Measurements from ENCODE around the gene GRSF1. TPM values are rescaled to one million over a fixed set of nuclear protein-coding genes. Genes with fewer than 3 reads are reported as not detected.
"Not testable (repeated sequence)": the region's sequence is repeated elsewhere in the genome, so short reads cannot be mapped to it uniquely, and the experiment has no call there.

GRSF1 gene, protein sequence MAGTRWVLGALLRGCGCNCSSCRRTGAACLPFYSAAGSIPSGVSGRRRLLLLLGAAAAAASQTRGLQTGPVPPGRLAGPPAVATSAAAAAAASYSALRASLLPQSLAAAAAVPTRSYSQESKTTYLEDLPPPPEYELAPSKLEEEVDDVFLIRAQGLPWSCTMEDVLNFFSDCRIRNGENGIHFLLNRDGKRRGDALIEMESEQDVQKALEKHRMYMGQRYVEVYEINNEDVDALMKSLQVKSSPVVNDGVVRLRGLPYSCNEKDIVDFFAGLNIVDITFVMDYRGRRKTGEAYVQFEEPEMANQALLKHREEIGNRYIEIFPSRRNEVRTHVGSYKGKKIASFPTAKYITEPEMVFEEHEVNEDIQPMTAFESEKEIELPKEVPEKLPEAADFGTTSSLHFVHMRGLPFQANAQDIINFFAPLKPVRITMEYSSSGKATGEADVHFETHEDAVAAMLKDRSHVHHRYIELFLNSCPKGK
- 100 to 1,000 TPM; 127 to 193 (median 158) TPM for polyA plus RNA-seq (ENCODE audit: insufficient read length in 10 of 10)
- long read RNA-seq, donor 1, full-length matches to known transcripts = 29 of 29 reads
- long read RNA-seq, donor 1, partial matches to known transcripts = 0 of 29 reads
- long read RNA-seq, donor 1, other reads (novel, unspliced or antisense) = 0 of 29 reads
- long read RNA-seq, donor 2, full-length matches to known transcripts = 34 of 34 reads
- long read RNA-seq, donor 2, partial matches to known transcripts = 0 of 34 reads
- long read RNA-seq, donor 2, other reads (novel, unspliced or antisense) = 0 of 34 reads
- long read RNA-seq, donor 3 = 0 reads
- long read RNA-seq, donor 4, full-length matches to known transcripts = 15 of 20 reads
- long read RNA-seq, donor 4, partial matches to known transcripts = 0 of 20 reads
- long read RNA-seq, donor 4, other reads (novel, unspliced or antisense) = 5 of 20 reads
- long read RNA-seq, donor 5, full-length matches to known transcripts = 15 of 26 reads
- long read RNA-seq, donor 5, partial matches to known transcripts = 5 of 26 reads
- long read RNA-seq, donor 5, other reads (novel, unspliced or antisense) = 6 of 26 reads
- long read RNA-seq, donor 6, full-length matches to known transcripts = 33 of 42 reads
- long read RNA-seq, donor 6, partial matches to known transcripts = 0 of 42 reads
- long read RNA-seq, donor 6, other reads (novel, unspliced or antisense) = 9 of 42 reads
- long read RNA-seq, donor 7, full-length matches to known transcripts = 26 of 26 reads
- long read RNA-seq, donor 7, partial matches to known transcripts = 0 of 26 reads
- long read RNA-seq, donor 7, other reads (novel, unspliced or antisense) = 0 of 26 reads
- long read RNA-seq, donor 8, full-length matches to known transcripts = 13 of 13 reads
- long read RNA-seq, donor 8, partial matches to known transcripts = 0 of 13 reads
- long read RNA-seq, donor 8, other reads (novel, unspliced or antisense) = 0 of 13 reads
- long read RNA-seq, donor 9, full-length matches to known transcripts = 4 of 4 reads
- long read RNA-seq, donor 9, partial matches to known transcripts = 0 of 4 reads
- long read RNA-seq, donor 9, other reads (novel, unspliced or antisense) = 0 of 4 reads

DNA sequence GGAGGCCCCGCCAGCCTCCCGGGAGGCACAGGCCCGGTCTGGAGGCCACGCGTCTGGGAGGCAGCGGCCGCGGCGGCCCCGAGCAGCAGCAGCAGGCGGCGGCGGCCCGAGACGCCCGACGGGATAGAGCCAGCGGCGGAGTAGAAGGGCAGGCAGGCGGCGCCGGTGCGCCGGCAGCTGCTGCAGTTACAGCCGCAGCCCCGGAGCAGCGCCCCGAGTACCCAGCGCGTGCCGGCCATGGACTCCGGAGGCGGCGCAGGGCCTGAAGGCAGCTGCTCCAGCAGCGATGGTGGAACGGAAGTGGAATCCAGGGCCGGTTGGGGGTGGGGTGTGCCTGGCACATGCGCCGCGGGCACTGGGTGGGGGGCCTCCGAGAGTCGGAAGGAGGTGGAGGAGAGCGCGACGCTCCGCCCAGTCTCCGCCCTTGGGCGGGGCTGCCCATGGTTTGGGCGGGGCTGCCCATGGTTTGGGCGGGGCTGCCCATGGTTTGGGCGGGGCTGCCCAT is at the start of gene GRSF1:
Gene GRSF1, minus strand, starts transcription at position 302 of the 505 bp plus-strand sequence. Its CDS starts 63 bp downstream, at position 239.
- peak; percentile 91 to 96 (median 93) for DNase-seq

DNA sequence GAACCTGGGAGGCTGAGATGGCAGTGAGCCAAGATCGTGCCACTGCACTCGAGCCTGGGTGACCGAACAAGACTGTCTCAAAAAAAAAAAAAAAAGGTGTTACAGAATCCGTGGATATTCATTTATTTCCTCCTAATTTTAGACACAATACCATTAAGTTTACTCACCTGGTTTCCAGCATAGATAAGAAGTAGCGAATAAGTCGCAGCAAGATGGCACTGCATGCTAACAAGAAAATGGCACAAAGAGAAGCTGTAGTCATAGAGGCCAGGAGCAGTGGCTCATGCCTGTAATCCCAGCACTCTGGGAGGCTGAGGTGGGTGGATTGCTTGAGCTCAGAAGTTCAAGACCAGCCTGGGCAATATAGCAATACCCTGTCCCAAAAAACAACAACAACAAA is 45.5 kb upstream of the GRSF1 start:
- no peak for DNase-seq

DNA sequence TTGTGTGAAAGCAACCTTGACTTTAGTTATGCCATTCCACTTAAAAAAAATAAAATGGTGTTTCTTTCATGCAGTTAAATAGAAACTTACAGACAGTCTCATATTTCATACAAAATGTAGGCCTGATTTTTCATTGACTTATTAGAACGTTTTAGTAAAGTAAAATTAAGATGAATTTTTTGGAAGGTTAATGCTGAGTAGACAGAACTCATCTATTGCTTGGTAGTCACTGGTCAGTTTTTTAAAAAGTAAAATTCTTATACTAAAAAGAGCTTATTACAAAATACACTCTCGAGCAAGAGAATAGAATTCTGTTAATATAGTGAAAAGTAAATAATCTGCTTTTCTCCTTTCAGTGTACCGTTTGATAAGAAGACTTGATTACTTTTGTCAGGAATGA is 41.0 kb upstream of the GRSF1 start:
- no peak for DNase-seq

DNA sequence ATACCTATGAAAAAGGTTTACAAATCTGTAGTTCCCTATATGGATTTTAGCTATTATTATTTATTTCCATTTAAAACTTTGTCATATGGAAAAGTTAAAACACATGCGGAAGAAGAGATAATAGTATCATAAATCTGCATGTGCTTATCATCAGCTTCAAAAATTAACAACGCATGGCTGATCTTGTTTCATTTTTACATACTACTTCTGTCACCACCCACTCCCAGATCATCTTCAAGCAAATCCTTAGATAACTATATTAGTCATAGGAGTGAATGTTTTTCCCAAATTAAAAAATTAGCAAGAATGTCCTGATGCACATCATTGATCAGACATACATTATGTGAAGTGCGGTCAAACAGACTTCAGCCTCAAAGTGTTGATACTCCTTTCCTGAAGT is 37.9 kb upstream of the GRSF1 start:
- DNase-seq = no peak

DNA sequence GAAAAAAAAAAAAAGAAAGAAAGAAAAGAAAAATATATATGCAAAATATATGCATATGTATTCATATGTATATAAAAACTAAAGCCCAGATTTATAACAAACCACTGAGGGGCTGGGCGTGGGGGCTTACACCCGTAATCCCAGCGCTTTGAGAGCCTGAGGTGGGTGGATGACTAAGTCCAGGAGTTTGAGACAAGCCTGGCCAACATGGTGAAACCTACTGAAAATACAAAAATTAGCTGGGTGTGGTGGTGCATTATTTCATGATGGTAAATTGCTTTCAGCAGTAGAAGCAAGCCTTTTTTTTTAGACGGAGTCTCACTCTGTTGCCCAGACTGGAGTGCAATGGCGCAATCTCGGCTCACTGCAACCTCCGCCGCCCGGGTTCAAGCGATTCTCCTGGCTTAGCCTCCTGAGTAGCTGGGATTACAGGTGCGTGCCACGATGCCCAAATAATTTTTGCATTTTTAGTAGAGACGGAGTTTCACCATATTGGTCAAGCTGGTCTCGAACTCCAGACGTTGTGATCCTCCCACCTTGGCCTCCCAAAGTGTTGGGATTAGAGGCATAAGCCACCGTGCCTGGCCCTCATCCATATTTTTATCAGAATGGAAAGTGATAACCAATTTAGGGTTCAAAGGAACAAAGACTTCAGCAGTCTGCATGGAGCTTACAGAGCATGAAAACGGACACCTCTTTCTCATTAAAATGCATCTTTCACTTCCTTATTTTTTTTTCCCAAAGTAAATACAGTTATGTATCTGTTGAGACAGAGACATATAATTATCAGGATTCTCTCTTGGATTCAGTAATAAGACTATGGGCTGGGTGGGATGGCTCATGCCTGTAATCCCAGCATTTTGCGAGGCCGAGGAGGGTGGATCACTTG is 34.8 kb upstream of the GRSF1 start:
- no peak for DNase-seq

DNA sequence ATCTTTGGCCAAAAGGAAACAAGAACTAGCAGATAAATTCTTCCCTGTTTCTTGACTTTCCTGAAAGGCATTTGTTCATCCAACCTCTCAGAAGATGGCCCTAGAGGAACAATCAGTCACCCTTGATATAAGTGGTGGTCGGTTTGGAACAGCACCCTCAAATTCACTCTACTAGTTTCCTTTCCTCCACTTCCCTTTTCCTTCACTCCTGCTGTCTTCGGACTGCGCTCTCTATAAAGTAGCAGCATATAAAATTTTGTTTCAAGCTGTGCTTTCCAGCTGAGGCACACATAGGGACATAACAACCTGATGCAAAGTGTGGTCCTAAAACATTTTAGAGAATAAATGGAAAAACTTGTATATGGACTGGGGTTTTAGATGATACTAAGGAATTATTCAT is 33.5 kb upstream of the GRSF1 start:
- DNase-seq = no peak

DNA sequence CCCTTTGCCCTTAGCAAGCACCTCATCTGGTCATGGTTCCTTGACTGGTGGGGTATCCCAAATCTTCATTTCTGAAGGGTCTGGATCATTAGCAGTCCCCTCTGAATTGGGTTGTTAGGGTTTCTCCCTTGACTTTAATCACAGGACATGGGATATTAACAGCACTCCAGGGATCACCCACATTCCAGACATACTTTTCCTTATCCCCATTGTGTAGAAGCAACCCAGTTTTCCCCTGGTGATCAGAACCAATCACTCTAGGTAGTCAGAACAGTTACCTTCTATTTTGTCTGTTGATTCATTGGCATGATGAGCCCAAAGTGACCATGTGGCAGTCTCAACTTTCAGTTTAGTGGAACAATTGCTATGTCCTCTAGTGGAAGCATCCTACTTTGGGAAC is 29.1 kb upstream of the GRSF1 start:
- DNase-seq = no peak

DNA sequence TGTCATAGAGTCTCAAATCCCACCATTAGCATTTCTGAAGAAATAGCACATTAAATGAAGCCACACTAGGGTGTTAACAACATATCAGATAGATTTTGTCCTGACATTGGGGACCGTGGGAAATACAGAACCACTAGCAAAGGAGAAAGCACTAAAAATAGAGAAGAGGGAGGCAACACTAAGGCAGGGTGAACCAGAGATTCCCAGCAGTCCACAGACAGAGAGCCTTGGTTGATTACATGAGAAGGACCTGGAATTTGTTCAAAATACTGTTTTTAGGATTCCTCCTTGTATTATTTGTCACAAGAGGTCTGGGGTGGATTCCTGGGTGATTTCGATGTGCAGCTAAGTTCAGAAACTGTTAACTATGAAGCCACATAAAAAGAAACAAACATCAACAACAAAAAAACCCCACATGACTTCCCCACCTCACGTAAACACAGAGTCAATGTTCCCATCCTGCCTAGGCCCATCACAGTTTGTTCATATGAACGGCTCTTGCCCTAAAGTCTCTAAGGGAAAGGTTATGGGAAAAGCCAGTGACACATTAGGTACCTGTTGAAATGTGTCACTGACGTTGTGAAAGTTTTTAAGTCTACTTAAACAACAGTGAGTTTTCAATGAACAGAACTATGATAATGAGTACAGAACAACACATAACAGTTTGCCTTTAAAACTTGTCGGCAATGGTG is 23.6 kb upstream of the GRSF1 start:
- no peak for DNase-seq

DNA sequence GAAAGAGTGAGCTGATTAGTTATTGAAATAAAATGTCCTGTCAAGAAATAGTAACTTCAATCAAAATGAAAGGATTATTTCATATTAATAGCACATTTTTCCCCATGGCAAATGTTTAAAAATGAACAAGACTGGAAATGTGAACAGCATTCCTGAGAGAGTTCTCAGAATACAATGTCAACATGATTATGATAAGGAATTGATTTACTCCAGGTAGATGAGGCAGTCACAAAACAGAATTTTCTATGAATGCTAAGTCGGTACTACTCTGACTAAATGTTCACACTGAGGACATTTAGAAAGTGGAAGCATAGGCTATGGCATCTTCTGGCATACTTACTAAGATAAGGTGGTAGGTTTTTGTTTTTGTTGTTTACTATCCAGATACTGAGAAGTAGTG is 19.4 kb upstream of the GRSF1 start:
- DNase-seq = no peak

DNA sequence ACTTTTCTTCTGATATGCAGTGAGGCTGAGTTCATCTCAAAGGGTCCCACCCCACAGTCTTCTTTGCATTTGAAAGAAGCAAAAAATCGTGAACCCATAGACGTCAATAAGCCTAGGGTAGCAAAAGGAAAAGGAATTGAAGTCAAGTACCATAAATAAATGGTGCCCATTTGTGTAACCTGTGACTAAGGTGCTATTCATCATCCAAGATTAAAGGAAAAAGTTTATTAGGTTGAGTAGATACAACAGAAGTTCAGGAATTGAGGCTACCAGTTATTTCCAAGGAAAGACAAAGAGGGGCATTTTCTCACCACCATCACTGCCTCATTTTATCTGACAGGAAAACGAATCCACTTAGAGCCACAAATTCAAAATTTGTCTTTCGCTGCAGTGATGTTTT is 18.8 kb upstream of the GRSF1 start:
- DNase-seq = no peak

DNA sequence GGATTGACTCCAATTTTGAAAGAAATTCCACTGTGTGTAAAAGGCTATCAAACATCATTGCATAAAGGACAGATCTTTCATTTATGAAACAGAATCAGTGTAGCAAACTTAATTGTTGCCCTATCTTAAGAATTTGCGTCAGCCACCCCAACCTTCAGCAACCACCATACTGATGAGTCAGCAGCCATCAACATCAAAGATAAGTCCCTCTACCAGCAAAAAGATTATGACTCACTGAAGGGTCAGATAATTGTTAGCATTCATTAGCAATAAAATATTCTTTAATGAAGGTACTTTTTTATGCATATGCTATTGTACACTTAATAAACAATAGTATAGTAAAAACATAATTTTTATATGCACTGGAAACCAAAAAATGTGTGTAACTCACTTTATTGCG is 15.8 kb upstream of the GRSF1 start:
- DNase-seq = no peak

DNA sequence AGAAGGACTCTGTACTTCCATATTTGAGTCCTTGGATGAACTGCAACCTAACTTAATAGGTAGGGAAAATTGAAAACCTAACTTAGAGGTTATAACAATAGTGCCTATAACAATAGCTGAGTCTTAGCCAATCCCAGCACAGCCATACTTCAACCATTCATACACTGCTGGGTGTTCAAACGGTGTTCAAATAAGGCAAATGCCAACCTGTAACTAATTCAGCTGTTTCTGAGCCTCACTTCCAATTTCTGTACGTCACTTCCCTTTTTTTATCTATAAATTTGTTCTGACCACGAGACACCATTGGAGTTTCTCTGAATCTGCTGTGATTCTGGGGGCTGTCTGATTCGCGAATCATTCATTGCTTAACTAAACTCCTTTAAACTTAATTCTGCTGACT is 9.6 kb upstream of the GRSF1 start:
- no peak for DNase-seq

DNA sequence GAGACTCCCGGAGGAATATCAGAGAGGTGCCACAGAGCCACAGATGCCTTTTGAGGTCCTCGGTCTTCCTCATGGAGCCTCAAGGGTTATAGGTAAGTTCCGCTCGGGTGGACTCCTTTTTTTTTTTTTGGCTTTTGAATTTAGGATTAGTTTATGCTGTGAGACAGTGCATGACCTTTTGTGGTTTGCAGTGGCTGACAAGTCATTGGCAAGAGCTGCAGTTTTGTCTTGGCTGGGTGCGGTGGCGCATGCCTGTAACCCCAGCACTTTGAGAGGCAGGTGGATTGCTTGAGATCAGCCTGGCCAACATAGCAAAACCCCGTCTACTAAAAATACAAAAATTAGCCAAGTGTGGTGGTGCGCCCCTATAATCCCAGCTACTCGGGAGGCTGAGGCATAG is 4.5 kb upstream of the GRSF1 start:
- DNase-seq = no peak

DNA sequence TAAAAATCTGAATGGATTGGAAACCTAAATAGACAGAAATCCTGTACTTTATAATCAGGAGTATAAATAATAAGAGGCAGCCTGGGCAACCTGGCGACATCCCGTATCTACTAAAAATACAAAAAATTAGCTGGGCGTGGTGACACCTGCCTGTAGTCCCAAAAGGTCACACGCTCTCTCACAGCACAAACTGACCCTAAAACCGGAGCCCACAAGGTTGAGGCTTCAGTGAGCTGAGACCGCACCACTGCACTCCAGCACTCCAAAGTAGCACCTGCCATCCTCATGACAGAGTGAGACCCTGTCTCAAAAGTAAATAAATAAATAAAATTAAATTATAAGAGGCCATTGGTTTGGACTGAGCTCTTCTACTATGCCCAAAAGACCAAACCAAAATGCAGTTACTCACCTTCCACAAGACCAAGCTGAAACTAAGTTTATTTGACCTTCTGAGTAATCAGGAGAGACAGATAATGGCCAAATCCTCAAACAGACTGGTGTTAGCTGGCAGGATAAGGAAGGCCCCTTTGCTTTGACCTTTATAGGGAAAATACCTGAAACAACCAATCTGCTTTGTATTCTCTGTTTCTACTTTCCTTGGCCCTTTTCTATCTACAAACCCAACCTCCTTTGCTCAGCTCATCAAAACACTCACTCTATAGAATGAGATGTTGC is 3.2 kb upstream of the GRSF1 start:
- DNase-seq = no peak

DNA sequence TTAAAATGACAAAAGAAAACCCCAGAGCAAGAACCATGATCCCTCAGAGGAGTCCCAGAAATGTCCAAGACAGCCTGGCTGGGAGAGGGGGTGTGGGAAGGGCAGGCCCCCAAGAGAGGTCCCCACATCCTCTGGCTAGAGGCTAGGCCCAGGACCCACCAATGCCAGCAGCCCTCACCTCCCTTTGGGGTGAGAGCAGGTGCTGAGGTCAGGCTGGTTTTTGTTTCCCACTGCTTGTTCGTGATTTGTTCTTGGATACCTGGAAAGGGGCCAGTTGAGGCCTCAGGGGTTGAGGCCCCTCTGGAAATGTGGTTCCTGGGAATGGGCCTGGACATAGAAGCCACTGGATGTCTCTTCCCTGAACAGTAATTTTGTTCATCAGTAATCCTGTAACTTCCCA is 2.3 kb upstream of the GRSF1 start:
- no peak for DNase-seq

DNA sequence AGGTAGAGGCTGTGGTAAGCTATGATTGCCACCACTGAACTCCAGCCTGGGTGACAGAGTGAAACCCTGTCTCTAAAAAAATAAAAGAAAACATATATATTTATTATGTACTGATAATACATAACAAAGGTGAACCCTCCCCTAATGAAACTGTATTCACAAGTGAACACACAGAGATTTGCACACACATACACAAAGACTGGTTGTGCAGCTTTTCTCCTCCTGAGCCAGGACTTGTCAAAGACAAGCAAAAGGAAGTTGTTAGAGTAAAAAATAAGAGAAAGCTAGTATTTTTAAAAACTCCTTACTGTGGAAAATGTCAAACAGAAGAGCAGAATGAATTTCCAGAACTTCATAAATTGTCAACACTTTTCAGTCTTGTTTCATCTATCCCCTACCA is 1.5 kb upstream of the GRSF1 start:
- no peak for DNase-seq

DNA sequence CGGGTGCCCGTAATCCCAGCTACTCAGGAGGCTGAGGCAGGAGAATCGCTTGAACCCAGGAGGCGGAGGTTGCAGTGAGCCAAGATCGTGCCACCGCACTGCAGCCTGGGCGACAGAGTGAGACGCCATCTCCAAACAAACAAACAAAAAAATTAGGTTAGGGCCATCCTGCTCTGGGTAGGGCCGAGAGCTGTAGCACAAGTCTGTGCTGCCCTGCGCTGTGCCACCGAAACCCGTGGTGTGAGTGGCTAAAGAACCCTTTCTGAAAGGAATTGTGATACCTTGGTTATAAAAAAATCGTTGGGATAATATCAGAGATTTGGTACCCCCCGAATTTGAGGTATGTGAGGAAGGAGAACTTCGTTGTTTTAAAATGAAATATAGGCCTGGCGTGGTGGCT is 941 bp upstream of the GRSF1 start:
- DNase-seq = not testable (repeated sequence)

DNA sequence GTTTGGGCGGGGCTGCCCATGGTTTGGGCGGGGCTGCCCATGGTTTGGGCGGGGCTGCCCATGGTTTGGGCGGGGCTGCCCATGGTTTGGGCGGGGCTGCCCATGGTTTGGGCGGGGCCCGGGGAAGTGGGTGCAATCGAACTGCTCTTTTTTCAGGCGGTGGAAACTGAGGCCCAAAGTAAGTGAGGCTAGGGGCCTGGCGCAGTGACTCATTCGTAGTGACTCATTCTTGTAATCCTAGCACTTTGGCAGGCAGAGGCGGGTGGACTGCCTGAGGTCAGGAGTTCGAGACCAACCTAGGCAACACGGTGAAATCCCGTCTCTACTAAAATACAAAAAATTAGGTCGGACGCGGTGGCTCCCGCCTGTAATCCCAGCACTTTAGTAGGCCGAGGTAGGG is 447 bp upstream of the GRSF1 start:
- peak in 2 of 3 donors; percentile 18 to 51 for DNase-seq

Measured in muscle of back (tissue), 13 donors.